Measurements from ENCODE around the gene MBNL2. TPM values are rescaled to one million over a fixed set of nuclear protein-coding genes. Genes with fewer than 3 reads are reported as not detected.
"Not testable (repeated sequence)": the region's sequence is repeated elsewhere in the genome, so short reads cannot be mapped to it uniquely, and the experiment has no call there.

Gene MBNL2, protein sequence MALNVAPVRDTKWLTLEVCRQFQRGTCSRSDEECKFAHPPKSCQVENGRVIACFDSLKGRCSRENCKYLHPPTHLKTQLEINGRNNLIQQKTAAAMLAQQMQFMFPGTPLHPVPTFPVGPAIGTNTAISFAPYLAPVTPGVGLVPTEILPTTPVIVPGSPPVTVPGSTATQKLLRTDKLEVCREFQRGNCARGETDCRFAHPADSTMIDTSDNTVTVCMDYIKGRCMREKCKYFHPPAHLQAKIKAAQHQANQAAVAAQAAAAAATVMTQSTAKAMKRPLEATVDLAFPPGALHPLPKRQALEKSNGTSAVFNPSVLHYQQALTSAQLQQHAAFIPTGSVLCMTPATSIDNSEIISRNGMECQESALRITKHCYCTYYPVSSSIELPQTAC
- 78.3 and 90.6 TPM in 2 replicates for total RNA-seq

DNA sequence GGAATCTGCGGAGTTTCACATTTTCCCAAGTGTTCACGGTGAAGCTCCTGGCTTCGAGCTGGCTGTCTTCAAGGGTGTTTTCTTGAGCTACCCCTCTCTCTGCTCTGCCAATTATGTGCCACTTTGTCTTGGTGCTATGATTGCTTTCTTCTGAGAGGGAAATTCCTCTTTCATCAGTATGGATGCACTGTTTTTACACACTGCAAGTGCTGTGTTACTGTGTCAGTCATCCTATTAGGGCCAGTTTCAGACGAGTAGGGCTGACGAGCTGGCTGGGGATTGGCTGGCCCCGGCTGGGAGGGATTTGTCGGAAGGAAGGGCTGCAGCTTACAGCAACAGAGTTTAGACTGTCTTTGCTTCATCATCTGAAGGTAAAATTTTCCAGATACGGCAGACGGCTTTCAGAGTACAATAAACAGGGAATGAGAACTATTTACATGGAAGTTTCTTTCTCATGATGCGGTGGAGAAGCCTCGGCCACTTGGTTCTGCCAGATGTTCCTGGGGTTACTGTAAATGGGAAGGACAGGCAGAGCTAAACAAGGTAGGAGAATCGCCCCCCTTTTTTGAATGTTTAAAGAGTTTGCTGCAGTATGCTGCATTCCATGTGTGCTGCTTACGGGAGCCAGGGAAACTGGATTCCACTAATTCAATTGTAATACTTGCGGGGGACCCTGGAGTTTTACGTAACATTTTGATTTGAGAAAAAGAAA lies at the start of gene MBNL2:
Gene MBNL2, plus strand, starts transcription at position 345 of the 712 bp plus-strand sequence. CDS start 53,903 bp downstream, outside the sequence.
- DNase-seq: peak; percentile 97

DNA sequence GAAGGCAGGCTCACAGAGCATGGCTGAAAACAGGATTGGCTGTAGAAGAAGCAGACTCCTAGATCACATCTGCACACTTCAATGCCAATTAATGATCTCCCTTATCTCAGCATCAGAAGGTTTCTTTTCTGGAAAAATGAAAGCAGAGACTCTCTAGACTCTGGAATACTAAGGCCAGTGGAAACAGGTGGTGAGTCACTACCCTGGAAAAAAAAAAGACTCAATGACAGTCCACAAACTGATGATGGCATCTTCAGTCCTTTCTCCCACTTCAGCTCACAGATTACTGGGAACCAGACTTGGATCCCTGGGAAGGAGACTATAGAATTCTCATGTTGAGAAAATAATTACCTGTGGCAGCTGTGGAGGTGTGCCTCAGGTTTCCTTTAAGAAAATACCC lies 47.5 kb upstream of the MBNL2 start:
- no peak for DNase-seq

- DNase-seq: no peak
Observed at GRCh38 chr13:97175041-97175440, 47.1 kb upstream of the MBNL2 start.

- DNase-seq: no peak
Observed at GRCh38 chr13:97179501-97179900, 42.6 kb upstream of the MBNL2 start.

DNA sequence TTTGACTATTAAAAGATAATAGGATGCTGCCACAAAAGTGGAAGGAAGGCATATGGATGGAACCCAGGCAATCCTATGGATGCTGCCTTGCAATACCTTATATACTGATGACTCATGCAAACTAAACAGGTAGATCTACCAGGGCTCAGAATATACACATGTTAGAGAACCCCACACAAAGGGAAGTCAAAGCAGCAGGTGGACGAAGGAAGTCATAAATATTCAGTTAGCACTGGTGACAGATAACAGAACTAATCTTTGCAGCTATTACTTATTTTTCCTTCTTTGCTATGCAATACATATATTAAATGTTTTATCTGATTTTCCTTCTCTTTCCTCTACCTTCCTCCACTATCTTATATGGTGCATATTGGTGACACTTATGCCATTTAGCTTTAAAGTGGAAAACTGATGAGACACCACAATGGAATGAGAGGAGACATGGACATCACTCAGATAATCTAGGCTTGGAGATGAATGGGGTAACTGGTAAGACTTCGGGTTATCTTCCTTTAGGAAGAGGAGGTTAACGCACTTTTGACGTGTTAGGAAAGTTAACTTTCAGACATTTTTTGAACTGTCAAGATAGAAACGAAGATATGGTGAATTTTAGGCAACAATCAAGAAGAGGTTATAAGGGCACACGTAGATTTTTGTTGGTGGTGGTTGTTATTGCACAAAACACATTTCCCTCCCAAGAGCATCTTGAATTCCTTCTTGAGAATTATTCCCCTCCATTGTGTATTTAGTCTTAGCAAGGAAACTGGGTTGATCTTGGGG lies 39.8 kb upstream of the MBNL2 start:
- no peak for DNase-seq

- no peak for DNase-seq
Observed at GRCh38 chr13:97185291-97185690, 36.8 kb upstream of the MBNL2 start.

DNA sequence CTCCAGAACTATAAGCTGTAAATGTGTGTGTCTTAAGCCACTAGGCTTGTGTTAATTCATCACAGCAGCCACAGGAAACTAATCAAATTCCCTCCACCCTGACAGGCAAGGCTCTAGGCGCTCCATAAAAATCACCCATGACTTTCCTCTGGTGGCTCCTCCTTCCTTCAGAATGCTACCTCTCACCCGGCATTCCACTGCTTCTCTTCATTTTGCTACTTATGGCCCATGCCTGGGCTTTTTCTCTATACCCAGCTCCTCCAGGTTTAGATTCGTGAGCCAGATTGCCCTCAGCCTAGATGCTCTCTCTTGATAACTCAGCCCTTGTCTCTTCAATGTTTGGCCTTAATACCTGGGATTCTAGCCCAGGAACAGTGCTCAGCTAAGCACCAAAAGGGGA lies 36.4 kb upstream of the MBNL2 start:
- DNase-seq: no peak

DNA sequence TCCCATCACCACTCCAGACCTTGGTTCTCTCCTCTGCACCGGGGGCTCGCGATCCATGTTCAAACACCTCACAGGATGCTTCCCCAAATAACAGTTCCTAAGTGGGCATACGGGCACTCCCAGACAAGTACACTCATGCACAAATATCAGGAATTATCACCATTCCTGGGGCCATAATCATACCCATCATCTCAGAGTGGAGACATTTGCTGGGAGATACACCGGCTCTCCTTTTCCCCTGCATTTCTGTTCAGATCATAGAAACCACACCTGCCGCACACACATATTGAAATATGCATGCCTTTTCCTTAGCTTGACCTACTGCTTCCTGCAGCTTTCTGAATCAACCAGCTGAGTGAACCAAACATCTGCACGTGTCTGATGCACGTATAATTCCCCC lies 33.9 kb upstream of the MBNL2 start:
- DNase-seq: peak; percentile 8

DNA sequence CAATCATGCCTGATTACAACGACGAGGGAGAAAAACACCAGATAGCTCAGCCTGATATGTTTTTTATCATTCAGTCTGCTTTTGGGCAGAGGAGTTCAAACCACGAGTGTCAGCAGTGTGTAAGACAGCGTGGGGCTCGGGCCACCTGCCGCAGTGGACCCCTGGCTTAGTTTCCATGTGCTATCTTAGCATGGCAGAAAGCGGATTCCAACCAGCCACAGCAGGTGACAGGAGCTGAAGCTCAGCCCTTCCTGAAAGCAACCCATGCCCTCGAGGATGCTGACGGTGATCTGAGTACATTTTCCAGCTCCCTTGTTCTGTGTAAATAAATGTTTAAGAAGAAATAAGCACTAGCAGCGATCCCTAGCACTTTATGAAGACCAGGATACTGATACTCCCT lies 32.2 kb upstream of the MBNL2 start:
- no peak for DNase-seq

DNA sequence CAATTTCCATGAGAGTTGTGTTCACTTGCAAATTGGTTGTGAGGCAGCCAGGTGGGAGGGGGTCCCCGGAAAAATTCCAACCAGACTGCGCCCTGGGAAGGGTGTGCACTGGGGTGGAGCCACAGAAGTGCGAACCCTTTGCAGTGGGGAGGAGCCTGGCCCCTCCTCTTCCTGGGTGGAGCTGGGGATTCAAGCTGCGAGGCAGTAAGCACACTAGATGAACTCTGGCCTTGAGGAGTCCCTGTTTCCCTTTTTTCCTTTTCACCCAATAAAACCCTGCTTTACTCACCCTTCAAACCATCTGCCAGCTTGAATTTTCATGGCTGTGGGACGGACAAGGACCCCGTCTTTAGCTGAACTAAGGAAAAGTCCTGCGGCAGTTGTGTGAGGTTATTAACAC lies 31.0 kb upstream of the MBNL2 start:
- DNase-seq: no peak

GRCh38 chr13:97191615-97192014 lies 30.5 kb upstream of the MBNL2 start:
- DNase-seq: no peak

- no peak for DNase-seq
Observed at GRCh38 chr13:97192166-97192565, 30.0 kb upstream of the MBNL2 start.

- no peak for DNase-seq
Observed at GRCh38 chr13:97193577-97193976, 28.6 kb upstream of the MBNL2 start.

DNA sequence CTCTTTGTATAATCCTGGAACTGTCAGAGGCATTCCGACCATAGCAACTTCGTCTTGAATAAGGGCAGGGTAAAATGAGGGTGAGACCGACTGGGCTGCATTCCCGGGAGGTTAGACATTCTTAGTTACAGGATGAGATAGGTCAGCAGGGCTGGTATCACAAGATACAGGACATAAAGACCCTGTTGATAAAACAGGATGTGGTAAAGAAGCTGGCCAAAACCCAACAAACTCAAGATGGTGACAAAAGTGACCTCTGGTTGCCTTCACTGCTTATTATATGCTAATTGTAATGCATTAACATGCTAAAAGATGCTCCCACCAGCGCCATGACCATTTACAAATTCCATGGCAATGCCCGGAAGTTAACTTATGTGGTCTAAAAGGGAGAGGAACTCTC lies 27.7 kb upstream of the MBNL2 start:
- peak; percentile 86 for DNase-seq

DNA sequence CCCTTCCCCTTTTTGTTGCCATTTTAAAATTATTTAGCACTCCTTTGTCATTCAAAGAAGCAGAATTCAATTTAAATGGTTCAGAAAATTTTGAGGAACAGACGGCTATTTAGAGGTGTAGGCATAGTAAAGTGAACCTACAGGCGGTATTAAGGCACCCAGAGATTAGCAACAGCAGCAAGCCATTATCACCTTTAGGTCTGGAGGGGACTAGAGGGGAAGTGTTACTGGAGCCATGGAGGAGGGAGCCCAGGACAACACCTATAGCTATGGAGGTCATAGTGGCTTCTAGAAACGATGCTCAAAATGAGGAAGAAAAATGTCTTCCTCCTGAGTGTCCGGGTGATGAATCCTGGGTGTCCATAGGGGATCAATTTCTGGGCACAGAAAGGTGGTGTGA lies 25.8 kb upstream of the MBNL2 start:
- DNase-seq: no peak

GRCh38 chr13:97198753-97199152 lies 23.4 kb upstream of the MBNL2 start:
- no peak for DNase-seq

GRCh38 chr13:97199451-97199850 lies 22.7 kb upstream of the MBNL2 start:
- DNase-seq: no peak

- DNase-seq: no peak
Observed at GRCh38 chr13:97200081-97200942, 21.8 kb upstream of the MBNL2 start.

- no peak for DNase-seq
Observed at GRCh38 chr13:97202761-97203160, 19.4 kb upstream of the MBNL2 start.

GRCh38 chr13:97205465-97205864 lies 16.7 kb upstream of the MBNL2 start:
- DNase-seq: no peak

DNA sequence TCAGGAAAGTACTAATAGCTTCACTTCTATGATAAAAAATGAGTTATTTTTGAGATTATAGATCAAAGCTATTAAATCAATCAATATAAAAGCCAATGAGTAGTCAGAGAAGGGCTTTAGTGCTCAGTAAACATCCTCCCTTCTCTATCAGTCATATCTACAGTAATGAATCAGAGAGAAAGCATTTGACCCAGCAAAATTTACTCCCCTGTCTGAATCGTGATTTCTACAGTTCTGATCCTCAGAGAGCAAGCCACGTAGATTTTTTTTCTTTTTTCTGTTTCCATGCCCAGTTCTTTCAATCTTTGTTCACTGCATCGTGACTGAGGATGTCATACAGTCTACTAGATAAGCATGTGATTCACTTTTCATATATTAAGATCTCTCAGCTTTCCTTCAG lies 16.2 kb upstream of the MBNL2 start:
- DNase-seq: no peak

GRCh38 chr13:97207252-97207651 lies 14.9 kb upstream of the MBNL2 start:
- not testable (repeated sequence) for DNase-seq

Measured in dermis blood vessel endothelial cell (primary cell).